Activated CD4-positive, alpha-beta T cell treated with anti-CD3 and anti-CD28 coated beads, Interleukin-2, amount 10 ng/mL, durations not matched to agents 7 days and 5 days (primary cell): ENCODE measurements around the gene PIGB. TPM values are rescaled to one million over a fixed set of nuclear protein-coding genes. Genes with fewer than 3 reads are reported as not detected.
"Not testable (repeated sequence)": the region's sequence is repeated elsewhere in the genome, so short reads cannot be mapped to it uniquely, and the experiment has no call there.

Experiments
- CTCF ChIA-PET: fragments of 350-600 bp; sonication (Branson Sonifier 250); formaldehyde crosslinking; loops from one replicate; lab custom pipeline; 2021; ENCODE audit warnings: antibody characterized with exemption; lab: Charles Lee
- POLR2A ChIA-PET: fragments of 350-600 bp; sonication (Branson Sonifier 250); formaldehyde crosslinking; loops from one replicate; lab custom pipeline; 2021; ENCODE audit warnings: antibody characterized with exemption; lab: Charles Lee
- DNase-seq: peaks from one replicate; pipeline ENCODE4 v3.0.0-alpha.2; 2020
- H3K27ac Mint-ChIP-seq: one replicate; pipeline ENCODE4 v1.8.0; 2021; ENCODE audit warnings: mild to moderate bottlenecking, moderate library complexity, mixed read lengths
- H3K27me3 Mint-ChIP-seq: one replicate; pipeline ENCODE4 v1.8.0; 2021; ENCODE audit warnings: mixed read lengths
- H3K36me3 Mint-ChIP-seq: one replicate; pipeline ENCODE4 v1.8.0; 2021; ENCODE audit warnings: low read depth, mixed read lengths
- H3K4me1 Mint-ChIP-seq: one replicate; pipeline ENCODE4 v1.8.0; 2021; ENCODE audit warnings: mixed read lengths
- H3K4me3 Mint-ChIP-seq: one replicate; pipeline ENCODE4 v1.8.0; 2021; ENCODE audit warnings: mild to moderate bottlenecking, moderate library complexity, mixed read lengths
- H3K9me3 Mint-ChIP-seq: one replicate; pipeline ENCODE4 v1.8.0; 2021; ENCODE audit warnings: mixed read lengths
- total RNA-seq, 2 experiments: library from RNA; stranded (reverse); gene quantifications; one replicate each; pipeline ENCODE4 v1.2.3, GENCODE V29; 2021

Gene PIGB
- total RNA-seq, 2 experiments from 2014 or later = 22.2 to 23.4 TPM

DNA sequence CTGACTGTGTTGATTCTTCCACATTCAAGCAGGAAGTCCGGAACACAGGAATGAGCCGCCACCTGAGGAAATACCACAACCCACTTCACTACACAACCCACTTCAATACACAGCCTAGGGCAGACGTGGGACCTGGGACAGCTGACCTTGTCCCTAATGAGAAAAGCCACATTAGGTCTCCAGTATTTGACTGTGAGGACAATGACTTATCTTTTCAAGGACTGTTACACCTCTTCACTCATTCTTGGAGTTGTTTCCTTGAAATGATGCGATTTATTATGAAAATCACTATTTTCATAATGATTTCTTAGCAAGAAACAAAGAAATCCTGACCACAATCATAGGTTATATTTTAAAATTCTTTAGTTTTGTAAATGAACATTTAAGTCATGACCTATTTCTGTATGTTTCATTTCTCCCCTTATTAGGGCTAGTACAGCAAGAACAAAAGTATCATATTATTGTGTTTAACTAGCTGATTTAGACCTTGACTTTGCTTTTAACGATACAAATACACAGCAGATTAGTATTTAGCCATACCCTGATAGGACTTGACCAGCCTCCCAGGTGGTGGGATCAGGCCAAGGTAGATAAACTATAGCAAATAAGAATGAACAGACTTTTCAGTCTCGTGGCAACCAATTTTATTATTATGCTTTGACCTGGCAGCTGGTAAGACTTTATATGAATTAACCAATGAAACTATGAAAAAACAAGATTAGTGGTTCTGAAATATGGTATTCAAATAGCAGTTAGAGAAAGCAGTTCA lies 35.5 kb upstream of the PIGB start:
- no peaks in the 10 kb centered on the region for H3K27me3 Mint-ChIP-seq
- peaks cover 36% of the 10 kb centered on the region for H3K36me3 Mint-ChIP-seq
- no peak for DNase-seq
- H3K4me1 Mint-ChIP-seq = peaks cover 94% of the 10 kb centered on the region
- H3K27ac Mint-ChIP-seq = peak overlapping the region; percentile 78
- CTCF ChIA-PET = no interaction called here
- H3K4me3 Mint-ChIP-seq = no peak overlapping the region
- no peaks in the 10 kb centered on the region for H3K9me3 Mint-ChIP-seq
- POLR2A ChIA-PET = no interaction called here

DNA sequence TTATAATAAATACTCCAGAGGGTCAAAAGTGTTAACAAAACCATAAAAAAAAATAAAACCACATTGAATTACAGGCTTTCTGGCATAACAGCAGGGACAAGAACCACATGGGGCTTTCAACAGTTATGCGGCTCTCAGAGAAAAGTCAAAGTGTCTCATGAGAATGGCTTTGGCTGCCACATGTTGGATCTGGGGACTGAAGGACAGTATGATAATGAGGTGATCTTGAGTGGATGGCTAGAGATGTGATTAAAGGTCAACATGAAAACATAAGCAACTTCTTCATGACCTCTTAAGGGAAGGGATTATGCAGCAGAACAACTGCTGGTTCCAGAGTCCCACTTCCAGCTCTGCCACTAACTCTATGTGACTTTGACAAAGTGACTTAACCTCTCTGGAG lies 34.6 kb upstream of the PIGB start:
- no peak overlapping the region for H3K27ac Mint-ChIP-seq
- H3K4me3 Mint-ChIP-seq = no peak overlapping the region
- H3K9me3 Mint-ChIP-seq = no peaks in the 10 kb centered on the region
- CTCF ChIA-PET = no interaction called here
- POLR2A ChIA-PET = no interaction called here
- no peaks in the 10 kb centered on the region for H3K27me3 Mint-ChIP-seq
- peaks cover 89% of the 10 kb centered on the region for H3K4me1 Mint-ChIP-seq
- DNase-seq = no peak
- peaks cover 33% of the 10 kb centered on the region for H3K36me3 Mint-ChIP-seq

DNA sequence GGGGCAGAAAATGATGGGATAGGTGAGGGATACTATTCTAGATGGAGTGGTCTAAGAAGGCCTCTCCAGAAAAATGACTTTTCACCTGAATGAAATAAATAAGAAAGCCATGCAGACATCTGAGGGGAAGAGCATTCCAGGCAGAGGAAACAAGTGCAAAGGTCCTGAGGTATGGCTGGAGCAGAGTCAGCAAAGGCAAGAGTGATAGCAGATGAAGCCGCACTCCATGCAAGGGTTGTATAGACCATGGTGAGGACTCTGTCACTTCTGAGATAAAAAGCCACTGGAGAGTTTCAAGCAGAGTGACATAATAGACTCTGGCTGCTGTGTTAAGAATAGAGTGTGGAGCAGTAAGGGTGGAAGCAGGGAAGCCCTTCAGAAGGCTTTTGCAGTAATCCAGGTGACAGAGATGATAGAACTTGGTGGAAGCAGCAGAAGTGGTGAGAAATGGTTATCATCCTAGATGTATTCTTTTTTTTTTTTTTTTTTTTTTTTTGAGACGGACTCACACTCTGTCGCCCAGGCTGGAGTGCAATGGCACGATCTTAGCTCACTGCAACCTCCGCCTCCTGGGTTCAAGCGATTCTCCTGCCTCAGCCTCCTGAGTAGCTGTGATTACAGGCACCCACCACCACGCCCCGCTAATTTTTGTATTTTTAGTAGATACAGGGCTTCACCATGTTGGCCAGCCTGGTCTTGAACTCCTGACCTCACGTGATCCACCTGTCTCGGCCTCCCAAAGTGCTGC lies 32.4 kb upstream of the PIGB start:
- DNase-seq, POLR2A ChIA-PET, H3K27me3 Mint-ChIP-seq, H3K9me3 Mint-ChIP-seq: not testable (repeated sequence)
- CTCF ChIA-PET = interaction anchor here (0.9 to 1.7 kb wide), 4 partner anchors 42 to 70 kb away, joined by 3 to 4 read pairs (median 3); no protein-coding TSS in a partner anchor
- peaks cover 25% of the 10 kb centered on the region for H3K36me3 Mint-ChIP-seq
- H3K4me1 Mint-ChIP-seq = peaks cover 72% of the 10 kb centered on the region
- H3K4me3 Mint-ChIP-seq = peak overlapping the region; percentile 29
- peak overlapping the region; percentile 36 for H3K27ac Mint-ChIP-seq

DNA sequence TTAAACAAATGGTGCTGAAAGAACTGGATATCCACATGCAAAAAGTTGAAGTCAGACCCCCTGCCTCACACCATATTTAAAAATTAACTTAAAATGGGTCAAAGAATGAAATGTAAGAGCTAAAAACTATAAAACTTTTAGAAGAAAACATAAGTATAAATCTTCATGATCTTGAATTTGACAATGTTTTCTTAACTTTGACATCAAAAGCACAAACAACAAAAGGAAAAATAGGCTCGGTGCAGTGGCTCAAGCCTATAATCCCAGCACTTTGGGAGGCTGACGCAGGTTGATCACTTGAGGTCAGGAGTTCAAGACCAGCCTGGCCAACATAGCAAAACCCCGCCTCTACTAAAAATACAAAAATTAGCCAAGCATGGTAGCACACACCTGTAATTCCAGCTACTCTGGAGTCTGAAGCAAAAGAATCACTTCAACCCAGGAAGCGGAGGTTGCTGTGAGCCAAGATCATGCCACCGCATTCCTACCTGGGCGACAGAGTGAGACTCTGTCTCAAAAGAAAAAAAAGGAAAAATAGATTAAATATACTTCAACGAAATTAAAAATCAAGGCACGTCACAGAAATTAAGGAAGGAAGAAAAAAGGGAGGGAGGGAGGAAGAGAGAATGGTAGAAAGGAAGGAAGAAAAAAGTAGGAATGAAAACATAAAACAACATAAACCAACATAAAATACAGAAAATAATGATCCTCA lies 30.9 kb upstream of the PIGB start:
- no peaks in the 10 kb centered on the region for H3K27me3 Mint-ChIP-seq
- peak overlapping the region; percentile 93 for H3K4me3 Mint-ChIP-seq
- H3K27ac Mint-ChIP-seq = peak overlapping the region; percentile 95
- CTCF ChIA-PET = interaction anchor here (0.6 to 1.7 kb wide), 6 partner anchors 31 to 509 kb away, joined by 3 to 5 read pairs (median 4); partner anchors contain the start of genes PIGB and PIGBOS1
- peaks cover 56% of the 10 kb centered on the region for H3K4me1 Mint-ChIP-seq
- POLR2A ChIA-PET = no interaction called here
- H3K9me3 Mint-ChIP-seq = no peaks in the 10 kb centered on the region
- DNase-seq = no peak
- peaks cover 19% of the 10 kb centered on the region for H3K36me3 Mint-ChIP-seq

DNA sequence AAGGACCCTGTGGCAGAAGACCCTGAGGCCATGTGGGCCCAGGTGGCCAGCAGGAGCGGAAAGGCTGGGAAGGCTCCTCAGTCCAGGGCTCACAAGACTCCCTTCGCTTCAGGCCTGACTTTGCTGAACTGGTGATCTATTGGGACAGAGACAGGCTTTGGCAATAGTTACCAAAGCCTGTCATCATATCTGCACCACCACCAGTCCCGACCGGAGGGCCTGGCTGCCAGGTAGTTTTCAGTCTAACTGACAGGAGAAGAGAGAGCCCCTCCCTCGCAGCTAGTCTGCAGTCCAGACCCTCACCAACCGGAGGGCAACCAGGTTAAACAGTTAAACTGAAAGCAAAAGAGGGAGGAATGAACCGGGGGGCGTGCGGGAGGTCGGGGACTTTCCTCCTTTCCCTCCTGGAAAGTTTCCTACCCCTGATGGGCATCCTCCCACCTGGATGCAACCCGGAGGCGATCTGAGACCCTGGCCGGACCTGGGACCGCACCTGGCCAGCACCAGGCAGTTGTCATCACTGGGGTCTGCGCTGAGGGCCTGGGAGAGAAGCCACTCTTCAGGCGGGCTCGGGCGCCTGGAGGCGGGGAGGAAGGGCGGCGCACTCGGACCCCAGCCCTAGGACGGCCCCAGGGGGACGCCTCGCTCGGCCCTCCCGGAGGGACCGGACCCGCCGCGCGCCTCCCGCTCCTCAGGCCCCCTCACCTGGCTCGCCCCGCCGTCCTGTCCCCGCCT lies 29.8 kb upstream of the PIGB start:
- CTCF ChIA-PET = interaction anchor here (0.6 kb wide), 3 partner anchors 48 to 119 kb away, joined by 3 to 6 read pairs (median 6); partner anchors contain the start of gene CCPG1
- POLR2A ChIA-PET = no interaction called here
- H3K36me3 Mint-ChIP-seq = peaks cover 19% of the 10 kb centered on the region

DNA sequence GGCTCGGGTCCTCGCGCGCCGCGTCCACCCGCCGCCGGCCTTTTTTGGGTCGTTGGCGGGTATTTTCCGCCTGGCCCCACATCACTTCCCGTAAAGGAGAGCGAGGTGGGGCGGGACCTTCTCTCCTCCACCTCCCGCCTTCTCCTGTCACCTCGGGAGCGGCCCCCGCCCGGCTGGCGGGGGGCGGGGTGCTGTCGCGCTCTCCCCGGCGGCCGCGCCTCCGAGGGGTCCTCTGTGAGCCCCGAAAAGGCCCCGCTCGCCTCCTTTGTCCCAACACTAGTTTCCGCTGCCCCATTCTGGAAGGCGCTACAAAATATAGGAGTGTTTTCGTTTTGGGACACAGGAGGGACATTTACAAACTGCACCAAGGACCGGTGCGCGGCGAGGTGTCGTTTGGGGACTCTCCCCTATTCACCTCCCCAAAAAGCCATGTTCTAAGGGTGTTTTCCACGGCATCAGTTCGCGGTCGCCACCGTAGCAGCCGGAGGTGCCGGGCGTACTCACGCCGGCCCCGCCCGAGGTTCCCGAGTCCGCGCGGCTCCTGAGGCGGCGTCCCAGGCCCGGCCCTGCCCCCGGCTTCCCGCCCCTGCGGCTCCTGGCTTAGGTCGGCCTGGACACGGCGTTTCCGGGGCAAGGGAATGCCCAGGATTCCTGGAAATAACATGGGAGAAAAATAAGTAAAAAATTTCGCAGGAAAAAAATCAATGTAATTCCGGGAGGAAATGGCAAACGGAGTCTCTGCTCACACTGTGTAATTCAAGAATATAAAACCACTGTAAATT lies 29.1 kb upstream of the PIGB start, which contains the start of gene RAB27A:
TSS of gene RAB27A (minus strand) at position 68 of the 782 bp plus-strand sequence. CDS start 54,879 bp downstream, outside the sequence.
- POLR2A ChIA-PET = no interaction called here
- H3K27ac Mint-ChIP-seq = peak within 1 kb of the TSS; percentile 95
- H3K4me3 Mint-ChIP-seq = peak within 1 kb of the TSS; percentile 93
- DNase-seq = peak; percentile 78
- no peaks in the 10 kb centered on the region for H3K9me3 Mint-ChIP-seq
- H3K36me3 Mint-ChIP-seq = peaks cover 19% of the 10 kb centered on the region
- H3K27me3 Mint-ChIP-seq = no peaks in the 10 kb centered on the region
- CTCF ChIA-PET = interaction anchor here (0.9 to 2.1 kb wide), 7 partner anchors 8 to 81 kb away, joined by 3 to 18 read pairs (median 5); partner anchors contain the start of genes PIGB and PIGBOS1
- peaks cover 40% of the 10 kb centered on the region for H3K4me1 Mint-ChIP-seq

More for the DNA sequence above, 29.8 kb upstream of the PIGB start:
- H3K4me3 Mint-ChIP-seq = peak overlapping the region; percentile 93
- peak; percentile 48 for DNase-seq
- peak overlapping the region; percentile 95 for H3K27ac Mint-ChIP-seq
- H3K9me3 Mint-ChIP-seq = no peaks in the 10 kb centered on the region
- H3K4me1 Mint-ChIP-seq = peaks cover 47% of the 10 kb centered on the region
- no peaks in the 10 kb centered on the region for H3K27me3 Mint-ChIP-seq

DNA sequence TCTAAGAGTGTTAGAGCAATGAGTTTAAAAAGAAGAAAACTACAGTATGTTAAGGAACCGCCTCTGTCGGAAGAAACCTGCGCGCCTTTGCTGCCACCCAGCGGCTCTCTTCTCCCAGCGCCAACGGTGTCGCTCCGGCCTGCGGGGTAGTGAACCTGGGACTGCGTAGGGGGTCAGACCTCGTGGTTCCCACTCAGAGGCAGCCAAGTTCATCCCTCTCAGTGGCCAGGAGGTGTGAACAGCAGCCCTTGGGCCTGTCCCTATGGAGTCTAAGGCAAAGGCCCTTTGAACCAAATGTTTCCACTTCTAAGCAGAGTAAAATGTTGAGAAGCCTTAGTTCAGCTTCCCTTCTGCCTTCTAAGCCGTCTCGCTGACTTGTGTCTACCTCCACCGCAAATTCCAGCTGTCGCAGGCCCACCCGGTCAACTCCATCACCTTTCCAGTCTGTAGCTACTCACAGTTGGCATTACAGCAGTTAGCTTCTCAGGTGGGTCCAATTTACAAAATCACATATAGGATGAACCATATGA lies 28.4 kb upstream of the PIGB start:
- no peaks in the 10 kb centered on the region for H3K27me3 Mint-ChIP-seq
- ChIA-PET POLR2A (no interaction called here), CTCF (interaction anchor here (0.8 to 2.1 kb wide), 10 partner anchors 8 to 94 kb away, joined by 3 to 18 read pairs (median 4); partner anchors contain the start of genes PIGB, PIGBOS1 and RSL24D1)
- H3K27ac Mint-ChIP-seq = peak overlapping the region; percentile 91
- H3K36me3 Mint-ChIP-seq = peaks cover 16% of the 10 kb centered on the region
- H3K4me1 Mint-ChIP-seq = peaks cover 34% of the 10 kb centered on the region
- peak overlapping the region; percentile 93 for H3K4me3 Mint-ChIP-seq
- DNase-seq = peak; percentile 86
- H3K9me3 Mint-ChIP-seq = no peaks in the 10 kb centered on the region

DNA sequence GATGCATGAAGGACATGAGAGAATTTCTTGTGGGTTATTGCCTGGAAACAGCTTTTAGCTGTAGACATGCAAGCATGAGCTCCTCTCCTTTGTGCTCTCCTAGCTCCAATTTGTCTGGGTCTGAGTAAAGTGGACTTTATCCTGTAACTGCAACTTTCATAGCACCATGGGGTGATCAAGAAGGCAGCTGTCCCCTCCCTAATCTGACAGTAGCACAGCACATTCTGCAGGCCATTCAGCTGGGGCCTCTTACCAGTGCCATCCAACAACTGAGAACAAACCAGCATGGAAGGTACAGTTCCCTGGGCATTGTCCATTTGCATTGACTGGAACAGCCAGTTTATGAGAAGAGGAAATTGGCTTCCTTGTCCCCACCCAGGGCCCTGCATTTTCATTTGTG lies 21.7 kb upstream of the PIGB start:
- CTCF ChIA-PET = no interaction called here

DNA sequence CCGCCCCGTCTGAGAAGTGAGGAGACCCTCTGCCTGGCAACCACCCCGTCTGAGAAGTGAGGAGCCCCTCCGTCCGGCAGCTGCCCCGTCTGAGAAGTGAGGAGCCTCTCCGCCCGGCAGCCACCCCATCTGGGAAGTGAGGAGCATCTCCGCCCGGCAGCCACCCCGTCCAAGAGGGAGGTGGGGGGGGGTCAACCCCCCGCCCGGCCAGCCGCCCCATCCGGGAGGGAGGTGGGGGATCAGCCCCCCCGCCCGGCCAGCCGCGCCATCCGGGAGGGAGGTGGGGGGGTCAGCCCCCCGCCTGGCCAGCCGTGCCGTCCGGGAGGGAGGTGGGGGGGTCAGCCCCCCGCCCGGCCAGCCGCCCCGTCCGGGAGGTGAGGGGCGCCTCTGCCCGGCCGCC lies 16.2 kb upstream of the PIGB start:
- not testable (repeated sequence) for H3K4me1 Mint-ChIP-seq

More for the DNA sequence above, 21.7 kb upstream of the PIGB start:
- Mint-ChIP-seq H3K4me1 (no peaks in the 10 kb centered on the region), H3K36me3 (no peaks in the 10 kb centered on the region), H3K27ac (no peak overlapping the region), H3K9me3 (no peaks in the 10 kb centered on the region), H3K4me3 (no peak overlapping the region), H3K27me3 (no peaks in the 10 kb centered on the region)
- no peak for DNase-seq
- POLR2A ChIA-PET = no interaction called here

DNA sequence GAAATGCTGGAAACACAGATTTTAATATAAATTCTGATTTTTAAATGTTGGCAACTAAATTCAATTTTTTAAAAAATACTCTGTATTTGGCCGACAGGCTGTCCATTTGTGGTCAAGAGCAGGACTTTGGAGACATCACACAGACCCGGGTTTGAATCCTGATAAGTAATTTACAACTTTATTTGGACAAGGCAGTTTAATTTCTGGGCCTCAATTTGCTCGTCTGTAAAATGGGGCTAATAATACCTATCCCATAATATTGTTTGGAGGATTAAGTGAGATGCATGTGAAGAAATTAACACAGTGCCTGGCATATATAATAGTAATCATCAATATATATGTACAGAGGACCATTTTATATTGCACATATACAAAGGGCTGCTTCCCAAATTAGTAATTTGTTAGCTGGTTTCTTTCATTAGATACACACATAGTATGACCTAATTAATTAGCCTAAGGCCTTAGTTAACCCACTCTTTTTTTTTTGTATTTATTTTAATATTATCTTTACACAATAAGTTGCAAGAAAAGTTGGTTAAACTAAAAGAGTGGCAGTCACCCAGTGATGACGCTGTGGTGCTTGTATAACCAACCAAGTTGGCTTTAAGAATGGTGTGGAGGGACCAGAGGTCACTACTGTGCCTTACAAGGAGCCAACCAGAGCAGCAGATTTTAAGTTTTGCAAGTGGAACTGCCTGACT lies 665 bp downstream of the PIGB start:
- Mint-ChIP-seq H3K9me3 (no peaks in the 10 kb centered on the region), H3K27me3 (no peaks in the 10 kb centered on the region), H3K4me1 (peaks cover 59% of the 10 kb centered on the region), H3K27ac (peak overlapping the region; percentile 99), H3K4me3 (peak overlapping the region; percentile 98), H3K36me3 (peaks cover 38% of the 10 kb centered on the region)
- CTCF ChIA-PET = interaction anchor here (0.7 to 2.1 kb wide), 6 partner anchors 9 to 164 kb away, joined by 3 to 13 read pairs (median 4); partner anchors contain the start of genes CCPG1 and PIERCE2
- DNase-seq = peak; percentile 13
- POLR2A ChIA-PET = interaction anchor here (0.6 to 1.1 kb wide), 2 partner anchors 98 to 108 kb away, joined by 3 to 4 read pairs; no protein-coding TSS in a partner anchor

More for the DNA sequence above, 16.2 kb upstream of the PIGB start:
- DNase-seq, H3K27ac Mint-ChIP-seq, H3K4me3 Mint-ChIP-seq, CTCF ChIA-PET, H3K27me3 Mint-ChIP-seq, POLR2A ChIA-PET, H3K9me3 Mint-ChIP-seq: not testable (repeated sequence)
- peaks cover 21% of the 10 kb centered on the region for H3K36me3 Mint-ChIP-seq
